ENCODE measurements around the gene ZFHX3. TPM values are rescaled to one million over a fixed set of nuclear protein-coding genes. Genes with fewer than 3 reads are reported as not detected.
A peak's percentile ranks its signal among the peaks of the same experiment; 100 is the strongest.
"Not testable (repeated sequence)": the region's sequence is repeated elsewhere in the genome, so short reads cannot be mapped to it uniquely, and the experiment has no call there.

ZFHX3 gene
- total and polyA plus RNA-seq, 4 donors = 2.6 to 32.7 (median 14.7) TPM

- ATAC-seq (ENCODE audit: insufficient read depth, low FRiP score) (peak; percentile 73), DNase-seq (peak; percentile 54 to 72 (median 66))
- Histone ChIP-seq H3K36me3 (ENCODE audit: control insufficient read depth in 4 of 4, insufficient read depth in 4 of 4, low read length in 4 of 4) (no peaks in the 10 kb centered on the region), H3K27me3 (ENCODE audit: control insufficient read depth in 3 of 3, insufficient read depth in 3 of 3, low read length in 2 of 3) (no peaks in the 10 kb centered on the region), H3K4me3 (no peak overlapping the region), H3K4me1 (ENCODE audit: control insufficient read depth in 5 of 5, insufficient read depth in 5 of 5, low read length in 5 of 5) (peaks cover 4 to 85% (median 44%) of the 10 kb centered on the region in 5 donors), H3K9me3 (ENCODE audit: control insufficient read depth in 4 of 4, insufficient read depth in 3 of 4, low read length in 3 of 4) (peaks cover 0 to 1% (median 0%) of the 10 kb centered on the region in 4 donors), H3K27ac (ENCODE audit: low read depth in 1 of 2, low read length in 1 of 2) (peak overlapping the region in 1 of 2 donors; percentile 83), H3K9ac (ENCODE audit: insufficient read depth in 1 of 2, low read length in 2 of 2) (peak overlapping the region in 1 of 2 donors; percentile 24)
- TF ChIP-seq CTCF (IDR thresholded peaks at IDR 0.05; ENCODE audit: control extremely low read depth, extremely low read depth) = no peak
- 20 to 31% methylated on average over 19 of the region's 19 CpGs for WGBS, 2 donors
These were observed 58.1 kb downstream of the ZFHX3 start for GRCh38 chr16:72989579-72990551.

GRCh38 chr16:72989203-72989578 is 58.7 kb downstream of the ZFHX3 start:
- not testable (repeated sequence) for H3K9me3 ChIP-seq (ENCODE audit: control insufficient read depth in 4 of 4, insufficient read depth in 3 of 4, low read length in 3 of 4); H3K27me3 ChIP-seq (ENCODE audit: control insufficient read depth in 3 of 3, insufficient read depth in 3 of 3, low read length in 2 of 3); H3K36me3 ChIP-seq (ENCODE audit: control insufficient read depth in 4 of 4, insufficient read depth in 4 of 4, low read length in 4 of 4); H3K9ac ChIP-seq (ENCODE audit: insufficient read depth in 1 of 2, low read length in 2 of 2); H3K4me3 ChIP-seq; ATAC-seq (ENCODE audit: insufficient read depth, low FRiP score); DNase-seq
- 84 to 87% methylated on average over 7 of the region's 7 CpGs for whole genome bisulfite sequencing, 2 donors
- H3K4me1 ChIP-seq (ENCODE audit: control insufficient read depth in 5 of 5, insufficient read depth in 5 of 5, low read length in 5 of 5) = peaks cover 4 to 86% (median 45%) of the 10 kb centered on the region in 5 donors
- H3K27ac ChIP-seq (ENCODE audit: low read depth in 1 of 2, low read length in 1 of 2) = peak overlapping the region in 1 of 2 donors; percentile 63

- ATAC-seq (ENCODE audit: insufficient read depth, low FRiP score) (no peak), DNase-seq (no peak)
- Histone ChIP-seq H3K9ac (ENCODE audit: insufficient read depth in 1 of 2, low read length in 2 of 2) (no peak overlapping the region), H3K4me3 (no peak overlapping the region), H3K4me1 (ENCODE audit: control insufficient read depth in 5 of 5, insufficient read depth in 5 of 5, low read length in 5 of 5) (peaks cover 4 to 80% (median 44%) of the 10 kb centered on the region in 5 donors), H3K27ac (ENCODE audit: low read depth in 1 of 2, low read length in 1 of 2) (peak overlapping the region in 1 of 2 donors; percentile 63), H3K9me3 (ENCODE audit: control insufficient read depth in 4 of 4, insufficient read depth in 3 of 4, low read length in 3 of 4) (peaks cover 0 to 1% (median 0%) of the 10 kb centered on the region in 4 donors), H3K36me3 (ENCODE audit: control insufficient read depth in 4 of 4, insufficient read depth in 4 of 4, low read length in 4 of 4) (no peaks in the 10 kb centered on the region), H3K27me3 (ENCODE audit: control insufficient read depth in 3 of 3, insufficient read depth in 3 of 3, low read length in 2 of 3) (no peaks in the 10 kb centered on the region)
- 85 to 88% methylated on average over 1 of the region's 1 CpG for WGBS, 2 donors
- no peak for TF ChIP-seq CTCF (IDR thresholded peaks at IDR 0.05; ENCODE audit: control extremely low read depth, extremely low read depth)
These were observed 59.4 kb downstream of the ZFHX3 start for GRCh38 chr16:72988569-72988968.

GRCh38 chr16:72987480-72987901 is 60.4 kb downstream of the ZFHX3 start:
- no peak for TF ChIP-seq CTCF (IDR thresholded peaks at IDR 0.05; ENCODE audit: control extremely low read depth, extremely low read depth)
- H3K27ac ChIP-seq (ENCODE audit: low read depth in 1 of 2, low read length in 1 of 2) = peak overlapping the region in 1 of 2 donors; percentile 19
- no peak for ATAC-seq (ENCODE audit: insufficient read depth, low FRiP score)

More at GRCh38 chr16:72987480-72987901, 60.4 kb downstream of the ZFHX3 start:
- no peak for DNase-seq
- no peak overlapping the region for H3K4me3 ChIP-seq
- WGBS, 2 donors = 86 to 94% methylated on average over 3 of the region's 3 CpGs
- H3K9me3 ChIP-seq (ENCODE audit: control insufficient read depth in 4 of 4, insufficient read depth in 3 of 4, low read length in 3 of 4) = peaks cover 0 to 1% (median 0%) of the 10 kb centered on the region in 4 donors
- no peaks in the 10 kb centered on the region for H3K36me3 ChIP-seq (ENCODE audit: control insufficient read depth in 4 of 4, insufficient read depth in 4 of 4, low read length in 4 of 4)
- H3K27me3 ChIP-seq (ENCODE audit: control insufficient read depth in 3 of 3, insufficient read depth in 3 of 3, low read length in 2 of 3) = no peaks in the 10 kb centered on the region
- H3K9ac ChIP-seq (ENCODE audit: insufficient read depth in 1 of 2, low read length in 2 of 2) = no peak overlapping the region
- H3K4me1 ChIP-seq (ENCODE audit: control insufficient read depth in 5 of 5, insufficient read depth in 5 of 5, low read length in 5 of 5) = peaks cover 4 to 69% (median 37%) of the 10 kb centered on the region in 5 donors
